Uterus (tissue), 2 donors: ENCODE results near the gene PTPRM.

ENCODE experiments used
- POLR2A ChIP-seq, 2 donors: fragments of 450-650 bp; IDR thresholded peaks; one replicate each; pipeline ENCODE4 v1.6.1; 2016; ENCODE audit warnings: antibody characterized with exemption in 2 of 2, mild to moderate bottlenecking in 1 of 2, moderate library complexity in 1 of 2
- TF ChIP-seq, protein P1 (sequence below), 4 experiments: fragments of 200-600 bp in 2 of 4; fragments of 450-650 bp in 2 of 4; sonication (generic) in 2 of 4; IDR thresholded peaks; one replicate each; pipeline ENCODE4 v1.5.1; 2016 to 2019; ENCODE audit warnings: antibody characterized with exemption in 4 of 4, mild to moderate bottlenecking in 2 of 4, moderate library complexity in 1 of 4

DNA sequence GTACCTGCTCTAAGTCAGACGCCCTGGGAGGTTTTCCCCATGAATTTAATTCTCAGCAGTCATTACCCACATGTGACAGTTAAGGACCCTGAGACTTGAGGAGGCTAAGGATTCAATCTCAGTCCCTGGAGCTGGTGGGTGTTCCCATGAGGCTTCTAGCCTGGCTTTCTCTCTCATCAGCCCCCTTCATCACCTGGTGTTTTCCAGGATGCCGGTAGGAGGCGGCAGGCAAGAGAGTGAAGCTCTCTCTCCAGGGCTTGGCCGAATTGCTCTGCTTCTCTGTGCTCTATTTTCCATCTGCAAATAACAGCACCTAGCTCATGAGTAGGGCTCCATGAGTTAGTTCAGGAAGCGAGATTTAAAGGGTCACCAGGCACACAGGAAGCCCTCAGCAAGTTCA lies 241.9 kb downstream of the PTPRM start:
- TF ChIP-seq POLR2A (IDR thresholded peaks at IDR 0.05): no peak
- TF ChIP-seq, protein P1, sequence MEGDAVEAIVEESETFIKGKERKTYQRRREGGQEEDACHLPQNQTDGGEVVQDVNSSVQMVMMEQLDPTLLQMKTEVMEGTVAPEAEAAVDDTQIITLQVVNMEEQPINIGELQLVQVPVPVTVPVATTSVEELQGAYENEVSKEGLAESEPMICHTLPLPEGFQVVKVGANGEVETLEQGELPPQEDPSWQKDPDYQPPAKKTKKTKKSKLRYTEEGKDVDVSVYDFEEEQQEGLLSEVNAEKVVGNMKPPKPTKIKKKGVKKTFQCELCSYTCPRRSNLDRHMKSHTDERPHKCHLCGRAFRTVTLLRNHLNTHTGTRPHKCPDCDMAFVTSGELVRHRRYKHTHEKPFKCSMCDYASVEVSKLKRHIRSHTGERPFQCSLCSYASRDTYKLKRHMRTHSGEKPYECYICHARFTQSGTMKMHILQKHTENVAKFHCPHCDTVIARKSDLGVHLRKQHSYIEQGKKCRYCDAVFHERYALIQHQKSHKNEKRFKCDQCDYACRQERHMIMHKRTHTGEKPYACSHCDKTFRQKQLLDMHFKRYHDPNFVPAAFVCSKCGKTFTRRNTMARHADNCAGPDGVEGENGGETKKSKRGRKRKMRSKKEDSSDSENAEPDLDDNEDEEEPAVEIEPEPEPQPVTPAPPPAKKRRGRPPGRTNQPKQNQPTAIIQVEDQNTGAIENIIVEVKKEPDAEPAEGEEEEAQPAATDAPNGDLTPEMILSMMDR (IDR thresholded peaks at IDR 0.05): no peak
